Heart left ventricle (tissue), 13 donors: ENCODE results near the gene CAMP.

Source experiments
- CTCF ChIP-seq, 12 donors: fragments of 200-600 bp; sonication (generic) in 4 of 12; IDR thresholded peaks; one replicate each; pipeline versions ENCODE4 v1.5.0 to v1.8.0; 2018 to 2022; ENCODE audit warnings: antibody characterized with exemption in 12 of 12, mild to moderate bottlenecking in 5 of 12
- POLR2A ChIP-seq, 2 donors: fragments of 450-650 bp; IDR thresholded peaks; one replicate each; pipeline ENCODE4 v1.6.1; 2017; ENCODE audit warnings: antibody characterized with exemption in 2 of 2, mild to moderate bottlenecking in 2 of 2, moderate library complexity in 2 of 2
- donor health status: ischemic (EF 13 %, LVEDD 7.1; RV severe dilation, severe dysfunction).
- donor health status: DM: no; HTN: yes; CAD: no.
- donor health status: DM: no; HTN: no; CAD: no.
- donor health status: ischemic (EF 25% LVEDD 6.9; RV normal size, moderate dysfunction).
- donor health status: ischemic (EF 25% LVEDD 5.7; RV mildly dilated, moderate dysfunction).
- donor health status: ischemic (EF 35%, LVEDD 5.7; RV mildly dilated, moderate dysfunction).
- donor health status: nonischemic (EF 11% LVEDD 7.7; RV severe dilation, severe dysfunction).
- donor health status: DM: yes; HTN: yes; CAD: no.
- donor health status: PGD.
- donor health status: ischemic (EF 29% LVEDD 5.4; RV normal size, mild dysfunction).
- donor health status: nonischemic (EF 23%, LVEDD 6.1; RV moderate dilation, normal function).

- TF ChIP-seq CTCF (IDR thresholded peaks at IDR 0.05): no peak
- no peak for TF ChIP-seq POLR2A (IDR thresholded peaks at IDR 0.05)
These were observed 18.6 kb downstream of the CAMP start for GRCh38 chr3:48241796-48242455.
